Activated naive CD4-positive, alpha-beta T cell treated with anti-CD3 and anti-CD28 coated beads, Interleukin-2, amount 50 U/mL, for 16 hours (primary cell): ENCODE results near the gene CTDSP1.

Source experiments
- DNase-seq: peaks from one replicate; pipeline ENCODE4 v3.0.0-alpha.2; 2020

Gene CTDSP1

GRCh38 chr2:218399391-218400166 lies at the start of gene CTDSP1:
Gene CTDSP1 (plus strand): TSS chr2:218399868. CDS start chr2:218400091, 223 bp downstream.
- DNase-seq = peak; percentile 90

GRCh38 chr2:218354045-218354444 lies 45.6 kb upstream of the CTDSP1 start:
- no peak for DNase-seq

GRCh38 chr2:218354850-218355443 lies 44.7 kb upstream of the CTDSP1 start:
- DNase-seq = no peak

- DNase-seq = no peak
Measured at GRCh38 chr2:218357236-218358177, 42.2 kb upstream of the CTDSP1 start.

- no peak for DNase-seq
Measured at GRCh38 chr2:218360453-218360852, 39.2 kb upstream of the CTDSP1 start.

- no peak for DNase-seq
Measured at GRCh38 chr2:218362606-218363005, 37.1 kb upstream of the CTDSP1 start.

- DNase-seq = no peak
Measured at GRCh38 chr2:218363736-218364135, 35.9 kb upstream of the CTDSP1 start.

- no peak for DNase-seq
Measured at GRCh38 chr2:218364196-218364595, 35.5 kb upstream of the CTDSP1 start.

- no peak for DNase-seq
Measured at GRCh38 chr2:218366621-218367414, 32.9 kb upstream of the CTDSP1 start.

GRCh38 chr2:218367415-218368149 lies 32.1 kb upstream of the CTDSP1 start:
- DNase-seq = peak; percentile 56

- DNase-seq = no peak
Measured at GRCh38 chr2:218368150-218368528, 31.5 kb upstream of the CTDSP1 start.

GRCh38 chr2:218368621-218369153 lies 31.0 kb upstream of the CTDSP1 start:
- no peak for DNase-seq

- no peak for DNase-seq
Measured at GRCh38 chr2:218369330-218369729, 30.3 kb upstream of the CTDSP1 start.

GRCh38 chr2:218370410-218371063 lies 29.1 kb upstream of the CTDSP1 start:
- no peak for DNase-seq

GRCh38 chr2:218371983-218372350 lies 27.7 kb upstream of the CTDSP1 start:
- no peak for DNase-seq

- no peak for DNase-seq
Measured at GRCh38 chr2:218374795-218375194, 24.9 kb upstream of the CTDSP1 start.

GRCh38 chr2:218375212-218375611 lies 24.5 kb upstream of the CTDSP1 start:
- no peak for DNase-seq

GRCh38 chr2:218378053-218378452 lies 21.6 kb upstream of the CTDSP1 start:
- DNase-seq = no peak

GRCh38 chr2:218381916-218382366 lies 17.7 kb upstream of the CTDSP1 start, which contains the start of gene SLC11A1:
Gene SLC11A1 (plus strand): TSS chr2:218382273. CDS start chr2:218382369, 96 bp downstream.
- DNase-seq = no peak

GRCh38 chr2:218382785-218383184 lies 16.9 kb upstream of the CTDSP1 start:
- DNase-seq = no peak
